Neural cell (in vitro differentiated cells): ENCODE results near the gene SEMA4F. TPM values are rescaled to one million over a fixed set of nuclear protein-coding genes. Genes with fewer than 3 reads are reported as not detected.

Experiments used
- H2AFZ ChIP-seq: fragments of 200-600, 300-800 bp; sonication (generic), shearing (Covaris generic); 2 replicates; pipeline ENCODE4 v1.6.0; 2014; ENCODE audit warnings: low read depth, mild to moderate bottlenecking, antibody characterized with exemption, low read length, moderate library complexity
- H3F3A ChIP-seq: fragments of 200-600 bp; shearing (Covaris generic); 2 replicates; pipeline ENCODE4 v1.6.1; 2016; ENCODE audit warnings: mild to moderate bottlenecking, moderate library complexity, mixed read lengths, antibody characterized with exemption, low read length; ENCODE audit not compliant: insufficient read depth, poor library complexity, severe bottlenecking
- H3K27ac ChIP-seq: fragments of 200-600, 300-800 bp; sonication (generic), shearing (Covaris generic); 2 replicates; pipeline ENCODE4 v1.5.1; 2014; ENCODE audit warnings: mild to moderate bottlenecking, low read length, moderate library complexity
- H3K27me3 ChIP-seq: fragments of 300-800, 200-600 bp; sonication (generic), shearing (Covaris generic); 2 replicates; pipeline ENCODE4 v1.6.0; 2014; ENCODE audit warnings: mild to moderate bottlenecking, low read depth, low read length, moderate library complexity; ENCODE audit not compliant: insufficient read depth
- H3K36me3 ChIP-seq: fragments of 300-800, 200-600 bp; sonication (generic), shearing (Covaris generic); 2 replicates; pipeline ENCODE4 v1.5.1; 2014; ENCODE audit warnings: mild to moderate bottlenecking, antibody characterized with exemption, low read length, moderate library complexity; ENCODE audit not compliant: insufficient read depth
- H3K4me2 ChIP-seq: fragments of 300-800, 200-600 bp; sonication (generic), shearing (Covaris generic); 2 replicates; pipeline ENCODE4 v1.6.0; 2014; ENCODE audit warnings: mild to moderate bottlenecking, low read length
- H3K4me3 ChIP-seq: fragments of 300-800, 200-600 bp; sonication (generic), shearing (Covaris generic); 2 replicates; pipeline ENCODE4 v1.5.1; 2014; ENCODE audit warnings: mild to moderate bottlenecking, low read length, moderate library complexity
- H3K79me2 ChIP-seq: fragments of 200-600 bp; shearing (Covaris generic); replicated peaks from 2 replicates; pipeline ENCODE4 v1.6.0; 2014; ENCODE audit warnings: mild to moderate bottlenecking, low read length, moderate library complexity; ENCODE audit not compliant: insufficient read depth
- H3K9ac ChIP-seq: fragments of 300-800, 200-600 bp; sonication (generic), shearing (Covaris generic); 2 replicates; pipeline ENCODE4 v1.6.1; 2016; ENCODE audit warnings: mild to moderate bottlenecking, low read length, mixed read lengths
- H3K9me2 ChIP-seq: fragments of 200-600 bp; shearing (Covaris generic); 2 replicates; pipeline ENCODE4 v1.6.1; 2016; ENCODE audit warnings: mild to moderate bottlenecking, low read length, mixed read lengths; ENCODE audit not compliant: insufficient read depth
- H3K9me3 ChIP-seq: fragments of 200-600, 300-800 bp; sonication (generic), shearing (Covaris generic); 2 replicates; pipeline ENCODE4 v1.6.1; 2016; ENCODE audit warnings: mild to moderate bottlenecking, mixed run types, low read length, moderate library complexity, mixed read lengths
- H4K20me1 ChIP-seq: fragments of 200-600 bp; shearing (Covaris generic); 2 replicates; pipeline ENCODE4 v1.6.1; 2016; ENCODE audit warnings: mild to moderate bottlenecking, mixed run types; ENCODE audit not compliant: insufficient read depth
- CTCF ChIP-seq: fragments of 450-650 bp; IDR thresholded peaks from 2 replicates; pipeline ENCODE4 v1.5.1; 2014; ENCODE audit warnings: antibody characterized with exemption, mild to moderate bottlenecking, moderate library complexity; ENCODE audit not compliant: poor library complexity, severe bottlenecking
- EP300 ChIP-seq: fragments of 450-650 bp; conservative IDR thresholded peaks from 2 replicates; pipeline ENCODE4 v1.6.1; 2014; ENCODE audit warnings: antibody characterized with exemption, mild to moderate bottlenecking, moderate library complexity; ENCODE audit not compliant: poor library complexity, severe bottlenecking
- EZH2 ChIP-seq: fragments of 200-600, 300-800 bp; shearing (Covaris generic), sonication (generic); IDR thresholded peaks from 2 replicates; pipeline ENCODE4 v1.6.1; 2014; ENCODE audit warnings: antibody characterized with exemption, low read length, borderline replicate concordance, mild to moderate bottlenecking; ENCODE audit not compliant: insufficient read depth, poor library complexity, severe bottlenecking
- MXI1 ChIP-seq: fragments of 450-650 bp; conservative IDR thresholded peaks from 2 replicates; pipeline ENCODE4 v1.6.1; 2014; ENCODE audit warnings: antibody characterized with exemption, mild to moderate bottlenecking; ENCODE audit not compliant: poor library complexity, severe bottlenecking
- POLR2AphosphoS5 ChIP-seq: IDR thresholded peaks from 2 replicates; pipeline ENCODE4 v1.6.1; 2012
- RAD21 ChIP-seq: fragments of 450-650 bp; conservative IDR thresholded peaks from 2 replicates; pipeline ENCODE4 v1.6.1; 2014; ENCODE audit warnings: antibody characterized with exemption, mild to moderate bottlenecking, moderate library complexity
- REST ChIP-seq: IDR thresholded peaks from 2 replicates; pipeline ENCODE4 v1.6.1; 2012; ENCODE audit warnings: borderline replicate concordance
- SMC3 ChIP-seq: fragments of 450-650 bp; conservative IDR thresholded peaks from 2 replicates; pipeline ENCODE4 v1.6.1; 2014; ENCODE audit warnings: antibody characterized with exemption, mild to moderate bottlenecking, moderate library complexity; ENCODE audit not compliant: poor library complexity
- TAF1 ChIP-seq: IDR thresholded peaks from 2 replicates; pipeline ENCODE4 v1.6.1; 2012; ENCODE audit warnings: low read depth
- polyA minus RNA-seq: library from RNA; depleted of rRNA, polyadenylated mRNA; stranded (reverse); fragments of >200 nt; gene quantifications from 2 replicates; pipeline ENCODE4 v1.2.3, GENCODE V29; 2014
- polyA plus RNA-seq: library from polyadenylated mRNA; depleted of rRNA; stranded (reverse); fragments of >200 nt; gene quantifications from 2 replicates; pipeline ENCODE4 v1.2.3, GENCODE V29; 2014

SEMA4F gene
- polyA plus RNA-seq (18.2 and 19.2 TPM in 2 replicates), polyA minus RNA-seq (18.6 and 18.7 TPM in 2 replicates)

- H3F3A ChIP-seq = no peaks in the 10 kb centered on the region
- no peaks in the 10 kb centered on the region for H3K9me3 ChIP-seq
- peak within 1 kb of the TSS; percentile 88 for H2AFZ ChIP-seq
- H3K27ac ChIP-seq = peak within 1 kb of the TSS; percentile 29
- peak within 1 kb of the TSS; percentile 83 for H3K9ac ChIP-seq
- peak within 1 kb of the TSS; percentile 82 for H3K4me2 ChIP-seq
- no peaks in the 10 kb centered on the region for H4K20me1 ChIP-seq
- no peaks in the 10 kb centered on the region for H3K9me2 ChIP-seq
- no peaks in the 10 kb centered on the region for H3K27me3 ChIP-seq
- no peaks in the 10 kb centered on the region for H3K79me2 ChIP-seq
- peak; percentile 31 for TF ChIP-seq REST
- no peak for TF ChIP-seq CTCF
- peak; percentile 83 for TF ChIP-seq POLR2AphosphoS5
- no peak for TF ChIP-seq SMC3
- TF ChIP-seq MXI1 = peak; percentile 47
- peaks cover 9% of the 10 kb centered on the region for H3K36me3 ChIP-seq
- H3K4me3 ChIP-seq = peak within 1 kb of the TSS; percentile 93
Observed at GRCh38 chr2:74653985-74654882, at the start of gene SEMA4F. TSS of gene SEMA4F (plus strand) at chr2:74654247. CDS start at chr2:74654377, 130 bp downstream.

- no peaks in the 10 kb centered on the region for H3K9me2 ChIP-seq
- H3K27me3 ChIP-seq = no peaks in the 10 kb centered on the region
- no peak overlapping the region for H3K4me2 ChIP-seq
- no peaks in the 10 kb centered on the region for H3K9me3 ChIP-seq
- no peak overlapping the region for H2AFZ ChIP-seq
- TF ChIP-seq EZH2 (no peak), POLR2AphosphoS5 (no peak), MXI1 (no peak), REST (no peak), RAD21 (no peak), EP300 (no peak), SMC3 (no peak), CTCF (no peak), TAF1 (no peak)
- H3K4me3 ChIP-seq = no peak overlapping the region
- H3K9ac ChIP-seq = no peak overlapping the region
- H4K20me1 ChIP-seq = no peaks in the 10 kb centered on the region
- H3K36me3 ChIP-seq = no peaks in the 10 kb centered on the region
- H3F3A ChIP-seq = no peaks in the 10 kb centered on the region
- no peak overlapping the region for H3K27ac ChIP-seq
- no peaks in the 10 kb centered on the region for H3K79me2 ChIP-seq
Observed at GRCh38 chr2:74606927-74607326, 47.1 kb upstream of the SEMA4F start.
